Naive B cell (primary cell): ENCODE data around the gene RAB7A. TPM values are rescaled to one million over a fixed set of nuclear protein-coding genes. Genes with fewer than 3 reads are reported as not detected.

Source experiments
- ATAC-seq, 2 donors: fragments of 150-1000 bp; cut with Tn5 transposase; 2 replicates each; pipeline ENCODE4 v1.10.0; 2021; ENCODE audit warnings: low read depth in 2 of 2, mild to moderate bottlenecking in 2 of 2, moderate library complexity in 2 of 2
- DNase-seq: peaks from one replicate; pipeline ENCODE4 v3.0.0; 2022
- H3K27ac Mint-ChIP-seq, 6 donors: one replicate each; pipeline ENCODE4 v1.8.0; 2020 to 2022; ENCODE audit warnings: mild to moderate bottlenecking in 6 of 6, mixed read lengths in 6 of 6, moderate library complexity in 5 of 6, inconsistent platforms in 2 of 6
- H3K27me3 Mint-ChIP-seq, 3 donors: one replicate each; pipeline ENCODE4 v1.8.0; 2021 to 2022; ENCODE audit warnings: mixed read lengths in 3 of 3, mild to moderate bottlenecking in 1 of 3
- H3K36me3 Mint-ChIP-seq, 2 donors: one replicate each; pipeline ENCODE4 v1.8.0; 2020 to 2022; ENCODE audit warnings: mixed read lengths in 2 of 2, inconsistent platforms in 1 of 2, mild to moderate bottlenecking in 1 of 2
- H3K4me1 Mint-ChIP-seq, 3 donors: one replicate each; pipeline ENCODE4 v1.8.0; 2020 to 2022; ENCODE audit warnings: mixed read lengths in 3 of 3, inconsistent platforms in 1 of 3, mild to moderate bottlenecking in 1 of 3, moderate library complexity in 1 of 3
- H3K4me3 Mint-ChIP-seq, 8 donors: one replicate each; pipeline ENCODE4 v1.8.0; 2020 to 2022; ENCODE audit warnings: mild to moderate bottlenecking in 8 of 8, mixed read lengths in 8 of 8, moderate library complexity in 8 of 8, inconsistent platforms in 2 of 8
- H3K9me3 Mint-ChIP-seq, 7 donors: one replicate each; pipeline ENCODE4 v1.8.0; 2020 to 2022; ENCODE audit warnings: mixed read lengths in 7 of 7, mild to moderate bottlenecking in 5 of 7, inconsistent platforms in 2 of 7, moderate library complexity in 1 of 7
- polyA plus RNA-seq, 6 donors: library from polyadenylated mRNA; unstranded; fragments of 300-500 nt; fragmentation: Illumina TruSeq; gene quantifications; one replicate each; pipeline ENCODE4 v1.2.3, GENCODE V29; 2021; ENCODE audit warnings: low read depth in 6 of 6

The RAB7A gene
- polyA plus RNA-seq, 6 donors from 2014 or later: 165 to 252 (median 189) TPM

- Mint-ChIP-seq H3K27me3 (no peaks in the 10 kb centered on the region), H3K27ac (peak overlapping the region; percentile 1 to 96 (median 40)), H3K4me1 (peaks cover 62 to 96% (median 83%) of the 10 kb centered on the region in 3 donors), H3K4me3 (peak overlapping the region in 4 of 8 donors; percentile 6 to 32 (median 19)), H3K9me3 (no peaks in the 10 kb centered on the region), H3K36me3 (no peaks in the 10 kb centered on the region)
- ATAC-seq (peak; percentile 73 to 80), DNase-seq (peak; percentile 41)
Observed at GRCh38 chr3:128787256-128788253, 61.6 kb downstream of the RAB7A start.

GRCh38 chr3:128788268-128788869 is 62.4 kb downstream of the RAB7A start:
- H3K27me3 Mint-ChIP-seq: no peaks in the 10 kb centered on the region
- H3K27ac Mint-ChIP-seq: peak overlapping the region; percentile 32 to 96 (median 86)
- no peaks in the 10 kb centered on the region for H3K9me3 Mint-ChIP-seq
- peak overlapping the region in 7 of 8 donors; percentile 2 to 88 (median 74) for H3K4me3 Mint-ChIP-seq
- peaks cover 61 to 93% (median 76%) of the 10 kb centered on the region in 3 donors for H3K4me1 Mint-ChIP-seq
- DNase-seq (no peak), ATAC-seq (no peak)
- no peaks in the 10 kb centered on the region for H3K36me3 Mint-ChIP-seq

- H3K4me3 Mint-ChIP-seq: no peak overlapping the region
Observed at GRCh38 chr3:128794067-128794768, 68.2 kb downstream of the RAB7A start.

GRCh38 chr3:128794770-128795649 is 69.0 kb downstream of the RAB7A start:
- Mint-ChIP-seq H3K4me3 (no peak overlapping the region), H3K4me1 (peaks cover 28 to 49% (median 36%) of the 10 kb centered on the region in 3 donors)
- DNase-seq: peak; percentile 65

More at GRCh38 chr3:128794067-128794768, 68.2 kb downstream of the RAB7A start:
- ATAC-seq (no peak), DNase-seq (no peak)
- Mint-ChIP-seq H3K27ac (peak overlapping the region in 4 of 6 donors; percentile 5 to 67 (median 40)), H3K36me3 (peaks cover 9 to 19% of the 10 kb centered on the region in 2 donors), H3K27me3 (no peaks in the 10 kb centered on the region), H3K4me1 (peaks cover 32 to 56% (median 36%) of the 10 kb centered on the region in 3 donors), H3K9me3 (no peaks in the 10 kb centered on the region)

GRCh38 chr3:128799653-128800052 is 73.7 kb downstream of the RAB7A start:
- ATAC-seq: no peak
- Mint-ChIP-seq H3K36me3 (peaks cover 9 to 28% of the 10 kb centered on the region in 2 donors), H3K4me1 (peaks cover 29 to 44% (median 30%) of the 10 kb centered on the region in 3 donors)

More at GRCh38 chr3:128794770-128795649, 69.0 kb downstream of the RAB7A start:
- Mint-ChIP-seq H3K36me3 (peaks cover 9 to 24% of the 10 kb centered on the region in 2 donors), H3K27ac (peak overlapping the region in 5 of 6 donors; percentile 58 to 87 (median 69)), H3K27me3 (no peaks in the 10 kb centered on the region), H3K9me3 (no peaks in the 10 kb centered on the region)
- ATAC-seq: peak; percentile 99

GRCh38 chr3:128800241-128801187 is 74.5 kb downstream of the RAB7A start:
- H3K27ac Mint-ChIP-seq: peak overlapping the region in 5 of 6 donors; percentile 16 to 96 (median 84)
- peak overlapping the region in 1 of 8 donors; percentile 7 for H3K4me3 Mint-ChIP-seq
- peaks cover 9 to 24% of the 10 kb centered on the region in 2 donors for H3K36me3 Mint-ChIP-seq
- ATAC-seq (no peak), DNase-seq (no peak)
- H3K9me3 Mint-ChIP-seq: no peaks in the 10 kb centered on the region
- peaks cover 25 to 44% (median 27%) of the 10 kb centered on the region in 3 donors for H3K4me1 Mint-ChIP-seq
- no peaks in the 10 kb centered on the region for H3K27me3 Mint-ChIP-seq

More at GRCh38 chr3:128799653-128800052, 73.7 kb downstream of the RAB7A start:
- H3K27me3 Mint-ChIP-seq: no peaks in the 10 kb centered on the region
- peak overlapping the region in 2 of 6 donors; percentile 63 to 96 for H3K27ac Mint-ChIP-seq
- H3K9me3 Mint-ChIP-seq: no peaks in the 10 kb centered on the region
- H3K4me3 Mint-ChIP-seq: no peak overlapping the region
- DNase-seq: no peak

GRCh38 chr3:128801779-128802380 is 75.9 kb downstream of the RAB7A start:
- no peaks in the 10 kb centered on the region for H3K9me3 Mint-ChIP-seq
- no peak for DNase-seq
- H3K27me3 Mint-ChIP-seq: no peaks in the 10 kb centered on the region
- no peak for ATAC-seq
- H3K27ac Mint-ChIP-seq: peak overlapping the region; percentile 16 to 96 (median 84)
- H3K4me1 Mint-ChIP-seq: peaks cover 28 to 53% (median 40%) of the 10 kb centered on the region in 3 donors
- peaks cover 9 to 27% of the 10 kb centered on the region in 2 donors for H3K36me3 Mint-ChIP-seq
- H3K4me3 Mint-ChIP-seq: peak overlapping the region in 3 of 8 donors; percentile 10 to 51 (median 30)

GRCh38 chr3:128803307-128803706 is 77.3 kb downstream of the RAB7A start:
- Mint-ChIP-seq H3K4me3 (peak overlapping the region in 6 of 8 donors; percentile 27 to 88 (median 71)), H3K27ac (peak overlapping the region; percentile 93 to 96 (median 96)), H3K9me3 (no peaks in the 10 kb centered on the region), H3K27me3 (no peaks in the 10 kb centered on the region), H3K4me1 (peaks cover 29 to 53% (median 42%) of the 10 kb centered on the region in 3 donors), H3K36me3 (peaks cover 10 to 26% of the 10 kb centered on the region in 2 donors)
- ATAC-seq: no peak
- no peak for DNase-seq

GRCh38 chr3:128804017-128804810 is 78.2 kb downstream of the RAB7A start:
- peak; percentile 70 for DNase-seq
- H3K27me3 Mint-ChIP-seq: no peaks in the 10 kb centered on the region
- peak overlapping the region; percentile 93 to 96 (median 96) for H3K27ac Mint-ChIP-seq
- no peaks in the 10 kb centered on the region for H3K9me3 Mint-ChIP-seq
- peaks cover 30 to 53% (median 45%) of the 10 kb centered on the region in 3 donors for H3K4me1 Mint-ChIP-seq
- H3K4me3 Mint-ChIP-seq: peak overlapping the region; percentile 46 to 90 (median 82)
- H3K36me3 Mint-ChIP-seq: peaks cover 11 to 26% of the 10 kb centered on the region in 2 donors
- ATAC-seq: peak; percentile 91 to 95

- ATAC-seq: no peak
- Mint-ChIP-seq H3K9me3 (no peaks in the 10 kb centered on the region), H3K27me3 (no peaks in the 10 kb centered on the region), H3K4me3 (peak overlapping the region in 7 of 8 donors; percentile 15 to 86 (median 48)), H3K27ac (peak overlapping the region; percentile 84 to 96 (median 96)), H3K36me3 (peaks cover 16 to 25% of the 10 kb centered on the region in 2 donors), H3K4me1 (peaks cover 30 to 53% (median 47%) of the 10 kb centered on the region in 3 donors)
- DNase-seq: no peak
Observed at GRCh38 chr3:128804811-128805155, 78.8 kb downstream of the RAB7A start.
